Peyer's patch (tissue), 4 donors: ENCODE results near the gene AZIN2. TPM values are rescaled to one million over a fixed set of nuclear protein-coding genes. Genes with fewer than 3 reads are reported as not detected.

Source experiments
- DNase-seq, 3 donors: peaks; one replicate each; pipeline ENCODE4 v3.0.0-alpha.2; 2017 to 2019
- H3K27ac ChIP-seq, 4 donors: fragments of 200-600 bp; sonication (generic); one replicate each; pipeline ENCODE4 v1.5.1; 2016 to 2019
- H3K27me3 ChIP-seq, 2 donors: fragments of 200-600 bp; sonication (generic); one replicate each; pipeline ENCODE4 v1.5.1; 2019
- H3K36me3 ChIP-seq, 3 donors: fragments of 200-600 bp; sonication (generic); one replicate each; pipeline ENCODE4 v1.5.1; 2016 to 2019
- H3K4me1 ChIP-seq, 4 donors: fragments of 200-600 bp; sonication (generic); one replicate each; pipeline ENCODE4 v1.5.1; 2016 to 2019
- H3K4me3 ChIP-seq, 4 donors: fragments of 200-600 bp; sonication (generic); 1 replicate in 3 of 4; 2 replicates in 1 of 4; pipeline ENCODE4 v1.5.1; 2016 to 2019; ENCODE audit warnings: mild to moderate bottlenecking in 1 of 4
- H3K9me3 ChIP-seq, 4 donors: fragments of 200-600 bp; sonication (generic); one replicate each; pipeline ENCODE4 v1.5.1; 2016 to 2019; ENCODE audit warnings: mild to moderate bottlenecking in 1 of 4
- POLR2A ChIP-seq, 2 donors: fragments of 450-650 bp; IDR thresholded peaks; one replicate each; pipeline ENCODE4 v1.5.1; 2017; ENCODE audit warnings: antibody characterized with exemption in 2 of 2, mild to moderate bottlenecking in 2 of 2, moderate library complexity in 2 of 2
- total RNA-seq, 4 donors: library from RNA; depleted of rRNA; stranded (reverse); fragments of >200 nt; gene quantifications; one replicate each; pipeline ENCODE4 v1.1.0, GENCODE V29; 2016
- TF ChIP-seq, protein P1 (sequence below), 6 experiments: fragments of 450-650 bp in 4 of 6; fragments of 200-600 bp in 2 of 6; sonication (generic) in 1 of 6; IDR thresholded peaks; one replicate each; pipeline ENCODE4 v1.5.1; 2017 to 2019; ENCODE audit warnings: antibody characterized with exemption in 6 of 6, mild to moderate bottlenecking in 3 of 6, moderate library complexity in 1 of 6

AZIN2 gene
- total RNA-seq, 4 donors from 2014 or later = 0.95 to 26.4 (median 2.2) TPM

DNA sequence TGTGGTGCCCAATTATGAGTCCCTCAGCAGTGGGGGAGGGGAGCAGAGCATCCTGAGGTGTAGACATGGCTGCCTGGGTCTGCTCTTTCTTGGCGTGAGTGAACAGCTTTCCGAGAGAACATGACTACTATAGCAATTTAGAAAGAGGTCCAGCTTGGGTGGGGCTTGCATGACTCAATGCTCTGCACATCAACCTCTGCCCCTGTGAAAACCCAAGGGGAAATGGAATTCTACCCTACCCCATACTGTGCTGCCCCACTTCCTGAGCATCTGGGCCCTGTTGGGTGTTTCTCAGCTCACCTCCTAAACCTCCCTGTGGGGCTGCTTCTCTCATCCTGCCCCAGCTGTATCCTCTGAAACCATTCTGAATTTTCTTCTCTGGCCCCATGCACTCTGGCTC, 8.2 kb upstream of the AZIN2 start:
- DNase-seq = no peak
- Histone ChIP-seq H3K4me1 (no peaks in the 10 kb centered on the region), H3K36me3 (no peaks in the 10 kb centered on the region), H3K27me3 (no peaks in the 10 kb centered on the region), H3K4me3 (no peak overlapping the region), H3K9me3 (no peaks in the 10 kb centered on the region), H3K27ac (no peak overlapping the region)
- TF ChIP-seq, protein P1, sequence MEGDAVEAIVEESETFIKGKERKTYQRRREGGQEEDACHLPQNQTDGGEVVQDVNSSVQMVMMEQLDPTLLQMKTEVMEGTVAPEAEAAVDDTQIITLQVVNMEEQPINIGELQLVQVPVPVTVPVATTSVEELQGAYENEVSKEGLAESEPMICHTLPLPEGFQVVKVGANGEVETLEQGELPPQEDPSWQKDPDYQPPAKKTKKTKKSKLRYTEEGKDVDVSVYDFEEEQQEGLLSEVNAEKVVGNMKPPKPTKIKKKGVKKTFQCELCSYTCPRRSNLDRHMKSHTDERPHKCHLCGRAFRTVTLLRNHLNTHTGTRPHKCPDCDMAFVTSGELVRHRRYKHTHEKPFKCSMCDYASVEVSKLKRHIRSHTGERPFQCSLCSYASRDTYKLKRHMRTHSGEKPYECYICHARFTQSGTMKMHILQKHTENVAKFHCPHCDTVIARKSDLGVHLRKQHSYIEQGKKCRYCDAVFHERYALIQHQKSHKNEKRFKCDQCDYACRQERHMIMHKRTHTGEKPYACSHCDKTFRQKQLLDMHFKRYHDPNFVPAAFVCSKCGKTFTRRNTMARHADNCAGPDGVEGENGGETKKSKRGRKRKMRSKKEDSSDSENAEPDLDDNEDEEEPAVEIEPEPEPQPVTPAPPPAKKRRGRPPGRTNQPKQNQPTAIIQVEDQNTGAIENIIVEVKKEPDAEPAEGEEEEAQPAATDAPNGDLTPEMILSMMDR (IDR thresholded peaks at IDR 0.05) = no peak
- no peak for TF ChIP-seq POLR2A (IDR thresholded peaks at IDR 0.05)

DNA sequence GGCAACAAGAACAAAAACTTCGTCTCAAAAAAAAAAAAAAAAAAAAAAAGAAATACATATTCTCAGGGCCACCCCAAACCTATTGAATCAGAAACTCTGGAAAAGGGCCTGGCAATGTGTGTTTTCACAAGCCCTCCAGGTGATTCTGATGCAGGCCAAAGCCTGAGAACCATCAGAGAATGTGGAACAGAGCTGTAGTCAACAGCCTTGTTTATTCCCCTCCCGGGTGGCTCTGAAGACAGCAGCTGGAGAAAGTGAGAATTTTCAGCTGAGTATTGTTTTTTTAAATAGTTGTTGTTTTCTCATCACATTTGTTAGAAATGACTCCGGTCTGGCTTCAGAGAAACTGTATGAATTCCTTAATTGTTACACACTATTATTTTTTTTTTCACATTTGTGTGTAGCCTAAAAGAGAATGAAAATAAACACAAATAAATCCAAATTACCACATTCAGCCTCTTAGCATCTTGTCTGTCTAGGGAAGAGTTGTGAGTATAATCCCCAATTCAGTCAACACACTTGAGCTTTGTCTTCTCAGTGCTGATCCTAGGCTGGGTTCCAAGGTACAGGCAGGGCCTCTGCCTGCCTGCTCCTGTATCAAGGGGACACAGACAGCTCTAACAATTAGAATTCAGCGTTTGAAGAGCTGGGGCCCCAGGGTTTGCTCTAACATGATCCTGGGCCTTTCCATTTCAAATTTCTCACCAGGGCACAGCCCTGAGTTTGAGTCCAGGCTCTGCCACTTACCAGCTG, 6.6 kb upstream of the AZIN2 start:
- H3K4me3 ChIP-seq = no peak overlapping the region
- no peak overlapping the region for H3K27ac ChIP-seq
- H3K4me1 ChIP-seq = no peaks in the 10 kb centered on the region
- DNase-seq = no peak
- H3K36me3 ChIP-seq = no peaks in the 10 kb centered on the region
- H3K9me3 ChIP-seq = no peaks in the 10 kb centered on the region
- no peaks in the 10 kb centered on the region for H3K27me3 ChIP-seq
- TF ChIP-seq, protein P1 (IDR thresholded peaks at IDR 0.05) = no peak
- TF ChIP-seq POLR2A (IDR thresholded peaks at IDR 0.05) = no peak

DNA sequence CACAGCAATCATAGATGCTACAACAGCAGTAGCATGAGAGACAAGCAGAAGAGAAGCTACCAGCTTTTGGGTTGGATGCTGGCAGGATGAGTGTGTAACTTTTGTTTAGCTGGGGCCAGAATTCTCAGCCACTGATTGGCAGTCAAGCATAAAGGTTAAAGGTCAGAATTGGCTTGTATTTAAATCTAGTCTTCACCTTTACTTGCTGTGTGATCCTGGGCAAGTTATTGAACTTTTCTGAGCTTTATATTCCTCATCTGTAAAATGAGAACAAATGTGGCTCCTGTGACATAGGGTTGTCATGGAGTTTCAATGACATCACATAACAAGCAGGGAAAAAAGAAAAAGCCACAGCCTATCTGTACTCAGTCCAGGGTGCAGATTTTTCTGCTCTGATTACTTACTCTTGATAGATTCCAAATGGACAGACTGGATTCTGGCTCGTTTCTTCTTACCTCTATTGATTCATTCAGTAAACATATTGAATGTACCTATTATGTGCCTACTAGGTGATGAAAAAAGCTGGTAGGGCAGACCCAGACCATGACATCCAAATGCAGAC, 2.8 kb upstream of the AZIN2 start:
- Histone ChIP-seq H3K27ac (no peak overlapping the region), H3K4me3 (no peak overlapping the region), H3K36me3 (no peaks in the 10 kb centered on the region), H3K27me3 (no peaks in the 10 kb centered on the region), H3K9me3 (no peaks in the 10 kb centered on the region), H3K4me1 (peaks cover 0 to 13% (median 9%) of the 10 kb centered on the region in 4 donors)
- TF ChIP-seq, protein P1 (IDR thresholded peaks at IDR 0.05) = no peak
- TF ChIP-seq POLR2A (IDR thresholded peaks at IDR 0.05) = no peak
- no peak for DNase-seq

DNA sequence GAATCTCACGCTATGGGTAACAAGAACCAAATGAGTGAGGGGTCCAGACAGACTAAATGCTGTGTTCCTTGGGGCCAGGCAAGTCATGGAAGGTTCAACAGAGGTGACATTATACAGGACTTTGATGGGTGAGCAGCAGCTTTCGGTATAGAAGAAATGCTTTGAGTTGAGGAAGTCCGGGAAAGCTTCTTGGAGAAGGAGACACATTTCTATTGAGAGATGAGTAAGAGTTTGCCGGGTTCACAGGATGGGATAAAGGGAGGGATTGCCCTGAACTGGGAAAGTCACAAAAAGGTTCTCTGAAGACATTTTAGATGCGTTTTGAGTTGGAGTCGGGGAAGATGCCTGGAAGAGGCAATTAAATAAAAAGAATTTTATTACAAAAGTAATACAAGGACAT, 580 bp upstream of the AZIN2 start:
- Histone ChIP-seq H3K4me1 (peaks cover 0 to 13% (median 9%) of the 10 kb centered on the region in 4 donors), H3K36me3 (no peaks in the 10 kb centered on the region), H3K27ac (peak overlapping the region in 1 of 4 donors; percentile 65), H3K27me3 (no peaks in the 10 kb centered on the region), H3K4me3 (peak overlapping the region; percentile 53 to 73 (median 61)), H3K9me3 (no peaks in the 10 kb centered on the region)
- DNase-seq = no peak
- no peak for TF ChIP-seq POLR2A (IDR thresholded peaks at IDR 0.05)
- TF ChIP-seq, protein P1 (IDR thresholded peaks at IDR 0.05) = no peak

DNA sequence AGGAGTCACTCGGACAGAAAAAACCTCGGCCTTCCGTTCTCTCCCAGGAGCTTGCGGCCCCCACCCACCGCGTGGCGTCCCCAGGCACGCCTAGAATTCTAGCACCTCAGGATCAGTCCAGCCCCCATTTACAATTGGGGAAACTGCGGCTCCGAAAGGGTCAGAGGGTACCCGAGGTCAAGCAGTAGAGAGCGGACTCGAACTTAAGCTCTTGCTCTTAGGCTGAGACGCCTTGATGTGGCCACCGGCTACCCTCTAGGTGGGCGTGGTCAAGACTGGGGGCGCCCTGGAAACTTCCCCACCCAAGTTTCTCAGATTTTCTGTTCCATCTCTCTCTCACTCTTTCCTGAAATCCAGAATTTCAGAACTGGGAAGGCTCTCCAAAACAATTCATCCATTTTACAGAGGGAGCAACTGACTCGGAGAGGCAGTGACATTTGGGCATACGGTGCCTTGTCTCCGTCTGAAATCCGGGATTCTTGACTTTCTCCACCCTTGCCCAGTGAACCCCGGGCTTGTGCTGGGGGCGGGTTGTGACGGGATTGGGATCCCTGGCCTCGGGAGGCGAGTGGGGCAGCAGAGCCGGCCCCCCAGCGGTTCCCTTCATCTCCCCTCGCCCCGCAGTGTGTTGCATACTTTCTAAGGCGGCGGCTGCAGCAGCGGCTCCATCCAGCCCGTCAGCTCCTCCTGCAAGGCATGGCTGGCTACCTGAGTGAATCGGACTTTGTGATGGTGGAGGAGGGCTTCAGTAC, 777 bp downstream of the AZIN2 start:
- H3K4me1 ChIP-seq = peaks cover 0 to 13% (median 9%) of the 10 kb centered on the region in 4 donors
- H3K9me3 ChIP-seq = no peaks in the 10 kb centered on the region
- DNase-seq = no peak
- TF ChIP-seq, protein P1 (IDR thresholded peaks at IDR 0.05) = no peak
- TF ChIP-seq POLR2A (IDR thresholded peaks at IDR 0.05) = no peak
- H3K4me3 ChIP-seq = peak overlapping the region; percentile 53 to 73 (median 61)
- no peaks in the 10 kb centered on the region for H3K36me3 ChIP-seq
- peak overlapping the region in 1 of 4 donors; percentile 65 for H3K27ac ChIP-seq
- no peaks in the 10 kb centered on the region for H3K27me3 ChIP-seq
